CD4-positive, CD25-positive, alpha-beta regulatory T cell (primary cell): ENCODE data around the gene TEKT5. TPM values are rescaled to one million over a fixed set of nuclear protein-coding genes. Genes with fewer than 3 reads are reported as not detected.
"Not testable (repeated sequence)": the region's sequence is repeated elsewhere in the genome, so short reads cannot be mapped to it uniquely, and the experiment has no call there.

Source experiments
- ATAC-seq, 2 donors: fragments of 150-1000 bp; cut with Tn5 transposase; one replicate each; pipeline ENCODE4 v1.10.0; 2021; ENCODE audit warnings: low read depth in 2 of 2, moderate number of reproducible peaks in 2 of 2, moderate library complexity in 1 of 2
- DNase-seq, 3 donors: peaks; one replicate each; pipeline versions ENCODE4 v3.0.0 to v3.0.0-alpha.2; 2012 to 2022; ENCODE audit warnings: mixed read lengths in 1 of 3
- H3K27ac ChIP-seq: one replicate; pipeline ENCODE4 v1.7.0; 2013; ENCODE audit warnings: mild to moderate bottlenecking, low read length; ENCODE audit not compliant: insufficient read depth, poor library complexity, severe bottlenecking
- H3K27me3 ChIP-seq: one replicate; pipeline ENCODE4 v1.7.0; 2013; ENCODE audit warnings: low read length; ENCODE audit not compliant: control insufficient read depth, insufficient read depth
- H3K36me3 ChIP-seq: one replicate; pipeline ENCODE4 v1.7.0; 2013; ENCODE audit warnings: mild to moderate bottlenecking, low read length, moderate library complexity; ENCODE audit not compliant: control insufficient read depth, insufficient read depth
- H3K4me1 ChIP-seq: 2 replicates; pipeline ENCODE4 v1.7.0; 2013; ENCODE audit warnings: mild to moderate bottlenecking, low read length; ENCODE audit not compliant: insufficient read depth, control insufficient read depth, poor library complexity, severe bottlenecking
- H3K4me3 ChIP-seq: one replicate; pipeline ENCODE4 v1.7.0; 2013; ENCODE audit warnings: low read depth, mild to moderate bottlenecking, low read length, moderate library complexity
- H3K9me3 ChIP-seq, 2 experiments: 1 replicate in 1 of 2; 2 replicates in 1 of 2; pipeline ENCODE4 v1.7.0; 2013; ENCODE audit warnings: low read length in 2 of 2, mild to moderate bottlenecking in 1 of 2, moderate library complexity in 1 of 2; ENCODE audit not compliant: control insufficient read depth in 2 of 2
- H3K27ac Mint-ChIP-seq, 3 donors: one replicate each; pipeline ENCODE4 v1.8.0; 2020 to 2022; ENCODE audit warnings: mild to moderate bottlenecking in 3 of 3, mixed read lengths in 3 of 3, moderate library complexity in 2 of 3
- H3K27me3 Mint-ChIP-seq: one replicate; pipeline ENCODE4 v1.8.0; 2022; ENCODE audit warnings: mild to moderate bottlenecking, mixed read lengths
- H3K36me3 Mint-ChIP-seq: one replicate; pipeline ENCODE4 v1.8.0; 2020; ENCODE audit warnings: mixed read lengths
- H3K4me1 Mint-ChIP-seq, 4 donors: one replicate each; pipeline ENCODE4 v1.8.0; 2020 to 2022; ENCODE audit warnings: mixed read lengths in 4 of 4, mild to moderate bottlenecking in 1 of 4
- H3K4me3 Mint-ChIP-seq, 4 donors: one replicate each; pipeline ENCODE4 v1.8.0; 2020 to 2022; ENCODE audit warnings: mild to moderate bottlenecking in 4 of 4, mixed read lengths in 4 of 4, moderate library complexity in 3 of 4
- H3K9me3 Mint-ChIP-seq, 7 donors: one replicate each; pipeline ENCODE4 v1.8.0; 2020 to 2022; ENCODE audit warnings: mixed read lengths in 7 of 7, mild to moderate bottlenecking in 3 of 7, moderate library complexity in 2 of 7
- polyA plus RNA-seq, 4 donors: library from polyadenylated mRNA; unstranded; fragments of 300-500 nt; fragmentation: Illumina TruSeq; gene quantifications; one replicate each; pipeline ENCODE4 v1.2.3, GENCODE V29; 2021
- total RNA-seq: library from RNA; stranded (reverse); gene quantifications from one replicate; pipeline ENCODE4 v1.2.3, GENCODE V29; 2022

TEKT5 gene
- total and polyA plus RNA-seq, 5 donors from 2014 or later = 0.24 TPM; not detected in 4

DNA sequence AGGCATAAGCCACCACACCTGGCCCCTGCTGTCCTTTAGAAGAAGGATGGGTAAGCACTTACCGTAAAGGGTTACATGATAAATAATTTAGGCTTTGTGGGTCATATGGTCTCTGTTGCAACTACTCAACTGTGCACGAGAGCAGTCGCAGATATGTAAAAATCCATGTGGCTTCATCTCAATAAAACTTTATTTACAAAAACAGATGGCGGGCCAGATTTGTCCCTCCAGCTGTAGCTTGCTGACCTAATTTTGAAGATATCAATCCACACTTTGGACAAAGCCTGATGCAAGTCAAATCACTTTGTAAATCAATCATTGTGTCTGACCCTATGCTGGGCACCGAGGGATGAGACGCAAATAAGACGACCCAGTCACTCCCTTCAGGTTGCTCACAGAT lies 12.1 kb downstream of the TEKT5 start:
- Histone ChIP-seq H3K9me3 (no peaks in the 10 kb centered on the region), H3K36me3 (no peaks in the 10 kb centered on the region), H3K4me3 (no peak overlapping the region), H3K27me3 (no peaks in the 10 kb centered on the region), H3K27ac (no peak overlapping the region), H3K4me1 (no peaks in the 10 kb centered on the region)
- Mint-ChIP-seq H3K4me1 (no peaks in the 10 kb centered on the region), H3K27me3 (peaks cover 8% of the 10 kb centered on the region), H3K27ac (no peak overlapping the region), H3K9me3 (peaks cover 0 to 2% (median 0%) of the 10 kb centered on the region in 7 donors), H3K36me3 (no peaks in the 10 kb centered on the region), H3K4me3 (no peak overlapping the region)
- no peak for ATAC-seq
- DNase-seq = no peak

DNA sequence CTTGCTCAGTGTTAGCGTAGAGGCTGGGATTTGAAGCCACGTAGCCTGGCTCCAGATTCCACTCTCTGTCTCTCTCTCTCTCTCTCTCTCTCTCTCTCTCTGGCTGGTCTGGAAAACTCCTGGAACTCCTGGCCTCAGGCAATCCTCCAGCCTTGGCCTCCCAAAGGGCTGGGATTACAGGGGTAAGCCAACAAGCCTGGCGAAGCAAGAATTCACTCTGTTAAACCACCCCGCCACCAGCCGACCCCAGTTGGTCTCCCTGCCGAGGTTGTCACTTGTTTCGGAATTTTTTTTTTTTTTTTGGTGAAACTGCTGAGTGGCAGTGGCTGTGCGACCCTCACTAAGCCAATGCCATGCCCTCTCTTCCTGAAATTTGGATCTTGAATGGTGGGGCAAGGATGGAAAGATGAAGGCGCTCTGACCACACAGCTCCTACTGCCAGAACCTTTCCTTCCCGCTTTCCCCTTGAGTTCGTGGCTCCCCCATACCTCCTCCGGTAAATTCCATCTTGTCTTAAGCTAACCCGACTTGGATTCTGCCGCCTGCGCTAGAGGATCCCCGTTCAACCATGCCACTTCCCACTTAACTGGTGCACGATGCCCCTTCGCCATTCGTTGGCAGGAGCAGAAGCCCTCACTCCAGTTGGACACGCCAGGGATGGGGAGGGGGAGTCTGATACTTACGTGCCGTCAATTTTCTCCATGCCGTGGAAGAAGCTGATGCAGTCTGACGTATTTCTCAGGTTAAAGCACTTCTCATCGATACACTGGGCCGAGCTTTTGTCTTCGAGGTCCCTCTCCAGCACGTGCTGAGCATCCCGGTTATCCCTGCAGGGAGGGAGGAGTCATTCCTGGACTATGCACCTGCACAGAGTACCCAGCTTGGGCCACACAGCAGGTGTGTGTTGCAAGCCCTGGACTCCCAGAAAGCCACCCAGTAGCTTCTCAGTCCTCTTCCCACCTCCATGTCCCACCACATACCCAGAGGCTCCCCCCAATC lies 13.1 kb downstream of the TEKT5 start:
- no peak for DNase-seq
- no peak for ATAC-seq

DNA sequence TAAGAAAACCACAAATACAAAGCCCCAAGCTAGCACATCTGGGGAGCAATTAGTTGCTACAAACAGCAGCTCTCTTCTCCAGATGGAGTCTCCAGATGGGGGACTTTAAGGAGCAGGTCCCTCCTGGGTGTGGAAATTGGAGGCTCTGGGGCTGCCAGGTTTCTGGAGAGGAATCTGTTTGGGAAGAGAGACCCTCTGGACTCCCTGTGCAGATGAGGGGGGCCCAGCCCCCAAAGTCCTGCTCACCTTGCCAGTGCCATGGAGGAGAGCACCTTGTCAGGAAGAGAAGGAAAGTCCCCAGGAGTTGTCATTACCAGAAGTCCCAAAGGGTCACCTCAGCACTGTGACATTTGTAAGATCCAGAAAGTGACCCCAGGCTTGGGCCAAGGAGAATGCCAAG lies 14.8 kb downstream of the TEKT5 start:
- DNase-seq (no peak), ATAC-seq (no peak)
- Mint-ChIP-seq H3K9me3 (peaks cover 0 to 2% (median 0%) of the 10 kb centered on the region in 7 donors), H3K27me3 (peaks cover 7% of the 10 kb centered on the region), H3K27ac (no peak overlapping the region), H3K36me3 (no peaks in the 10 kb centered on the region), H3K4me3 (no peak overlapping the region), H3K4me1 (no peaks in the 10 kb centered on the region)
- H3K27ac ChIP-seq = no peak overlapping the region
- no peaks in the 10 kb centered on the region for H3K4me1 ChIP-seq
- no peaks in the 10 kb centered on the region for H3K9me3 ChIP-seq
- H3K36me3 ChIP-seq = no peaks in the 10 kb centered on the region
- H3K27me3 ChIP-seq = no peaks in the 10 kb centered on the region
- no peak overlapping the region for H3K4me3 ChIP-seq

More for the DNA sequence above, 13.1 kb downstream of the TEKT5 start:
- Histone ChIP-seq H3K4me1 (no peaks in the 10 kb centered on the region), H3K36me3 (no peaks in the 10 kb centered on the region), H3K9me3 (no peaks in the 10 kb centered on the region), H3K4me3 (no peak overlapping the region), H3K27me3 (no peaks in the 10 kb centered on the region), H3K27ac (no peak overlapping the region)
- H3K4me3 Mint-ChIP-seq = no peak overlapping the region
- H3K27me3 Mint-ChIP-seq = peaks cover 8% of the 10 kb centered on the region
- no peaks in the 10 kb centered on the region for H3K36me3 Mint-ChIP-seq
- H3K27ac Mint-ChIP-seq = peak overlapping the region in 1 of 3 donors; percentile 78
- H3K9me3 Mint-ChIP-seq = peaks cover 0 to 2% (median 0%) of the 10 kb centered on the region in 7 donors
- H3K4me1 Mint-ChIP-seq = no peaks in the 10 kb centered on the region

DNA sequence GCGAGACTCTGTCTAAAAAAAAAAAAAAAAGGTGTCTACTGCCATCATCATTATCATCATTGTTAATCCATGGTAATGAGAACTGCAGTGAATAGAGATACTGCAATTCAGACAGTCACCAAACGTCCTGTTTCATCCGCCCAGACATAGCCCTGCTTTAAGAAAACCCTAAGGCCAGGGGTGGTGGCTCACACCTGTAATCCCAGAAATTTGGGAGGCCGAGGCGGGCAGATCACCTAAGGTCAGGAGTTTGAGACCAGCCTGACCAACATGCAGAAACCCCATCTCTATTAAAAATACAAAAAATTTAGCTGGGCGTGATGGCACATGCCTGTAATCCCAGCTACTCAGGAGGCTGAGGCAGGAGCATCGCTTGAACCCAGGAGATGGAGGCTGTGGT lies 15.3 kb downstream of the TEKT5 start:
- H3K4me3 ChIP-seq, ATAC-seq, H3K27me3 Mint-ChIP-seq, H3K4me3 Mint-ChIP-seq, H3K9me3 Mint-ChIP-seq, H3K36me3 Mint-ChIP-seq, H3K27ac Mint-ChIP-seq, H3K36me3 ChIP-seq, DNase-seq, H3K4me1 Mint-ChIP-seq, H3K9me3 ChIP-seq, H3K27ac ChIP-seq, H3K27me3 ChIP-seq, H3K4me1 ChIP-seq: not testable (repeated sequence)

GRCh38 chr16:10678655-10679054 lies 16.1 kb downstream of the TEKT5 start:
- Histone ChIP-seq H3K27me3 (no peaks in the 10 kb centered on the region), H3K9me3 (no peaks in the 10 kb centered on the region), H3K36me3 (no peaks in the 10 kb centered on the region), H3K4me3 (no peak overlapping the region), H3K4me1 (no peaks in the 10 kb centered on the region), H3K27ac (no peak overlapping the region)
- ATAC-seq = no peak
- Mint-ChIP-seq H3K27ac (no peak overlapping the region), H3K27me3 (peaks cover 8% of the 10 kb centered on the region), H3K36me3 (no peaks in the 10 kb centered on the region), H3K9me3 (peaks cover 0 to 2% (median 0%) of the 10 kb centered on the region in 7 donors), H3K4me3 (no peak overlapping the region), H3K4me1 (no peaks in the 10 kb centered on the region)
- DNase-seq = no peak

GRCh38 chr16:10676284-10676683 lies 18.4 kb downstream of the TEKT5 start:
- no peaks in the 10 kb centered on the region for H3K36me3 ChIP-seq
- ATAC-seq (no peak), DNase-seq (no peak)
- no peaks in the 10 kb centered on the region for H3K9me3 ChIP-seq
- H3K4me3 ChIP-seq = no peak overlapping the region
- no peaks in the 10 kb centered on the region for H3K27me3 ChIP-seq
- H3K27ac Mint-ChIP-seq = no peak overlapping the region
- no peaks in the 10 kb centered on the region for H3K4me1 Mint-ChIP-seq
- no peak overlapping the region for H3K4me3 Mint-ChIP-seq
- H3K27ac ChIP-seq = no peak overlapping the region
- no peaks in the 10 kb centered on the region for H3K36me3 Mint-ChIP-seq
- no peaks in the 10 kb centered on the region for H3K4me1 ChIP-seq
- peaks cover 0 to under 1% (median 0%) of the 10 kb centered on the region in 7 donors for H3K9me3 Mint-ChIP-seq
- H3K27me3 Mint-ChIP-seq = peaks cover 4% of the 10 kb centered on the region

GRCh38 chr16:10675861-10676260 lies 18.9 kb downstream of the TEKT5 start:
- Mint-ChIP-seq H3K27ac (no peak overlapping the region), H3K9me3 (peaks cover 0 to 2% (median 0%) of the 10 kb centered on the region in 7 donors), H3K4me1 (no peaks in the 10 kb centered on the region), H3K27me3 (peaks cover 4% of the 10 kb centered on the region), H3K4me3 (no peak overlapping the region), H3K36me3 (no peaks in the 10 kb centered on the region)
- no peaks in the 10 kb centered on the region for H3K9me3 ChIP-seq
- no peak overlapping the region for H3K27ac ChIP-seq
- H3K36me3 ChIP-seq = no peaks in the 10 kb centered on the region
- DNase-seq = no peak
- no peaks in the 10 kb centered on the region for H3K4me1 ChIP-seq
- ATAC-seq = no peak
- H3K4me3 ChIP-seq = no peak overlapping the region
- H3K27me3 ChIP-seq = no peaks in the 10 kb centered on the region

GRCh38 chr16:10675216-10675615 lies 19.5 kb downstream of the TEKT5 start:
- Histone ChIP-seq H3K9me3 (no peaks in the 10 kb centered on the region), H3K27ac (no peak overlapping the region), H3K36me3 (no peaks in the 10 kb centered on the region), H3K4me1 (no peaks in the 10 kb centered on the region), H3K27me3 (no peaks in the 10 kb centered on the region), H3K4me3 (no peak overlapping the region)
- DNase-seq (no peak), ATAC-seq (no peak)
- Mint-ChIP-seq H3K4me3 (no peak overlapping the region), H3K36me3 (no peaks in the 10 kb centered on the region), H3K4me1 (no peaks in the 10 kb centered on the region), H3K27me3 (peaks cover 4% of the 10 kb centered on the region), H3K9me3 (peaks cover 0 to 2% (median 0%) of the 10 kb centered on the region in 7 donors), H3K27ac (no peak overlapping the region)
